ENCODE results near the gene CPE.

DNA sequence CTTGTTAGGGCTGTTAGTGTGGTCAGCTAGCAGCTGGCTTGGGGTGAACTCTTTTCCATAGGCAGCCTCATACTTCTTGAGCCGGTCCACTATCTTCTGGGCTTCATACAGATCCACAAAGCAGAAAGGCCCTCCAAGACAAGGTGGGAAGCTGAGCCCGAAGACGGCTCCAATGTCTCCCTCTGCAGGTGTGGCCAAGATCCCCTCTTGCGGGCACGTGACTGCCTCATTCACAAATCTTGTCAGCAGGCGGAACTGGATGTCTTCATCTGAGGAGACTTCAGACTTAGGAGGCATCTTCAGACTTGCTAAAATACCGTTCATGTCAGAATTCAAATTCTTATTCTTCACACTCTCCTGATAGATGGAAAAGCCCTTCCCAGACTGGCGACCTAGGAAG is 25.3 kb downstream of the CPE start:
- TF ChIP-seq CTCF (IDR thresholded peaks at IDR 0.05; ENCODE audit: low read length) (no peak), EZH2 (IDR thresholded peaks at IDR 0.05; ENCODE audit: borderline replicate concordance, low read length) (no peak)

Data from OCI-LY1 (cell line).